SU-DHL-6 (cell line): ENCODE measurements around the gene FMNL3.

Experiments used
- EZH2phosphoT487 ChIP-seq: fragments of 200-600 bp; sonication (generic), shearing (Covaris generic); conservative IDR thresholded peaks from 2 replicates; pipeline ENCODE4 v1.6.1; 2018; ENCODE audit warnings: mild to moderate bottlenecking, antibody characterized with exemption, low read length, moderate library complexity, mixed read lengths
- TF ChIP-seq, protein P1 (sequence below): fragments of 200-600 bp; sonication (generic); IDR thresholded peaks from one replicate; pipeline ENCODE4 v1.5.1; 2017; ENCODE audit warnings: antibody characterized with exemption, mild to moderate bottlenecking, low read length, moderate library complexity; ENCODE audit not compliant: insufficient read depth, poor library complexity, severe bottlenecking

GRCh38 chr12:49649445-49649844, 57.8 kb downstream of the FMNL3 start:
- TF ChIP-seq, protein P1, sequence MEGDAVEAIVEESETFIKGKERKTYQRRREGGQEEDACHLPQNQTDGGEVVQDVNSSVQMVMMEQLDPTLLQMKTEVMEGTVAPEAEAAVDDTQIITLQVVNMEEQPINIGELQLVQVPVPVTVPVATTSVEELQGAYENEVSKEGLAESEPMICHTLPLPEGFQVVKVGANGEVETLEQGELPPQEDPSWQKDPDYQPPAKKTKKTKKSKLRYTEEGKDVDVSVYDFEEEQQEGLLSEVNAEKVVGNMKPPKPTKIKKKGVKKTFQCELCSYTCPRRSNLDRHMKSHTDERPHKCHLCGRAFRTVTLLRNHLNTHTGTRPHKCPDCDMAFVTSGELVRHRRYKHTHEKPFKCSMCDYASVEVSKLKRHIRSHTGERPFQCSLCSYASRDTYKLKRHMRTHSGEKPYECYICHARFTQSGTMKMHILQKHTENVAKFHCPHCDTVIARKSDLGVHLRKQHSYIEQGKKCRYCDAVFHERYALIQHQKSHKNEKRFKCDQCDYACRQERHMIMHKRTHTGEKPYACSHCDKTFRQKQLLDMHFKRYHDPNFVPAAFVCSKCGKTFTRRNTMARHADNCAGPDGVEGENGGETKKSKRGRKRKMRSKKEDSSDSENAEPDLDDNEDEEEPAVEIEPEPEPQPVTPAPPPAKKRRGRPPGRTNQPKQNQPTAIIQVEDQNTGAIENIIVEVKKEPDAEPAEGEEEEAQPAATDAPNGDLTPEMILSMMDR = no peak
- TF ChIP-seq EZH2phosphoT487 = no peak
